ENCODE results near the gene HPCAL1. TPM values are rescaled to one million over a fixed set of nuclear protein-coding genes. Genes with fewer than 3 reads are reported as not detected.

HPCAL1 gene
- total RNA-seq, 1 donor from 2014 or later = 77.1 TPM

GRCh38 chr2:10462178-10463083 lies 159.7 kb downstream of the HPCAL1 start:
- intact Hi-C loops (cut with micrococcal nuclease) = no loop called here
- Mint-ChIP-seq H3K4me3 (no peak overlapping the region), H3K4me1 (peaks cover 4% of the 10 kb centered on the region), H3K36me3 (ENCODE audit: low read depth) (no peaks in the 10 kb centered on the region), H3K27me3 (peaks cover 25% of the 10 kb centered on the region), H3K27ac (no peak overlapping the region), H3K9me3 (no peaks in the 10 kb centered on the region)
- no peak for DNase-seq

DNA sequence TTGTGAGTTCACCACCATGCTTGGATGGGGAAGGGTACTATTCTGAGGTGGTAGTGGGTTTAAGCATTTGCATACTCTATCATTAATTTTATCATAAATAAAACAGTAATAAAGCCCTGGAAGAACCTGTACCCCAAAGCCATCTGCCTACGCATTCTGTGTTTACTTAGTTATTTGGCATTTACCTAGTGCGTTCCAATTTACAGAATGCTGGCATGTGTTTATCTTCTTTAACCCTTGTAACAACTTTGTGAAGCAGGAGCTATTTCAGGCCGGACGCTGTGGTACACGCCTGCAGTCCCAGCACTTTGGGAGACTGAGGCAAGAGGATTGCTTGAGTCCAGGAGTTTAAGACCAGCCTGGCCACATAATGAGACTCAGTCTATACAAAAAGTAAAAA lies 163.2 kb downstream of the HPCAL1 start:
- no peak overlapping the region for H3K4me3 Mint-ChIP-seq
- no peak for DNase-seq
- no peak overlapping the region for H3K27ac Mint-ChIP-seq
- no peaks in the 10 kb centered on the region for H3K9me3 Mint-ChIP-seq
- H3K27me3 Mint-ChIP-seq = peaks cover 11% of the 10 kb centered on the region
- no peaks in the 10 kb centered on the region for H3K36me3 Mint-ChIP-seq (ENCODE audit: low read depth)
- intact Hi-C loops (cut with micrococcal nuclease) = no loop called here
- H3K4me1 Mint-ChIP-seq = no peaks in the 10 kb centered on the region

GRCh38 chr2:10466801-10467200 lies 164.1 kb downstream of the HPCAL1 start:
- no peak for DNase-seq
- H3K4me1 Mint-ChIP-seq = no peaks in the 10 kb centered on the region
- no peaks in the 10 kb centered on the region for H3K9me3 Mint-ChIP-seq
- H3K4me3 Mint-ChIP-seq = no peak overlapping the region
- H3K36me3 Mint-ChIP-seq (ENCODE audit: low read depth) = no peaks in the 10 kb centered on the region
- intact Hi-C loops (cut with micrococcal nuclease) = no loop called here
- H3K27ac Mint-ChIP-seq = no peak overlapping the region
- peaks cover 8% of the 10 kb centered on the region for H3K27me3 Mint-ChIP-seq

DNA sequence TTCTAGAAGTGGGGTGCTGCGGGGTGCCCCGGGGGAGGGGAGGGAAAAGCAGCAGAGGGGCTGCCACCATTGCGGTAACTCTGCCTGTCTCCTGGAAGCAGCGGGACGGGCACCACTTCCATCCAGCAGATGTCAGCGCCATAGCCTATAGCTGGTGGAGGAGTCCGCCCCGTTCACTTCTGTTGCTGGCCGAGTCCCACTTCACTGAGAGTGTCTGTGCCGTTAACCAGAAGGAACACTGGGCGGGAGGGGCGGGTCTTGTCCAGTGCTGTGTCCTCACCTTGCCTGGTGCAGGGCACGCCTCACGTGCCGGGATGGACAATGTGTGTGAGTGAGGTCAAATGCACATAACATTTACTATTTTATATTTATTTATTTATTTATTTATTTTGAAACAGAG lies 164.7 kb downstream of the HPCAL1 start:
- Mint-ChIP-seq H3K9me3 (no peaks in the 10 kb centered on the region), H3K27ac (no peak overlapping the region), H3K4me1 (no peaks in the 10 kb centered on the region), H3K27me3 (peaks cover 5% of the 10 kb centered on the region), H3K36me3 (ENCODE audit: low read depth) (no peaks in the 10 kb centered on the region), H3K4me3 (no peak overlapping the region)
- intact Hi-C loops (cut with micrococcal nuclease) = no loop called here
- no peak for DNase-seq

- no peak overlapping the region for H3K4me3 Mint-ChIP-seq
- no peaks in the 10 kb centered on the region for H3K9me3 Mint-ChIP-seq
- H3K27me3 Mint-ChIP-seq = peaks cover 7% of the 10 kb centered on the region
- H3K4me1 Mint-ChIP-seq = no peaks in the 10 kb centered on the region
- intact Hi-C loops (cut with micrococcal nuclease) = no loop called here
- DNase-seq = no peak
- no peaks in the 10 kb centered on the region for H3K36me3 Mint-ChIP-seq (ENCODE audit: low read depth)
- no peak overlapping the region for H3K27ac Mint-ChIP-seq
Observed at GRCh38 chr2:10469301-10469700, 166.6 kb downstream of the HPCAL1 start.

DNA sequence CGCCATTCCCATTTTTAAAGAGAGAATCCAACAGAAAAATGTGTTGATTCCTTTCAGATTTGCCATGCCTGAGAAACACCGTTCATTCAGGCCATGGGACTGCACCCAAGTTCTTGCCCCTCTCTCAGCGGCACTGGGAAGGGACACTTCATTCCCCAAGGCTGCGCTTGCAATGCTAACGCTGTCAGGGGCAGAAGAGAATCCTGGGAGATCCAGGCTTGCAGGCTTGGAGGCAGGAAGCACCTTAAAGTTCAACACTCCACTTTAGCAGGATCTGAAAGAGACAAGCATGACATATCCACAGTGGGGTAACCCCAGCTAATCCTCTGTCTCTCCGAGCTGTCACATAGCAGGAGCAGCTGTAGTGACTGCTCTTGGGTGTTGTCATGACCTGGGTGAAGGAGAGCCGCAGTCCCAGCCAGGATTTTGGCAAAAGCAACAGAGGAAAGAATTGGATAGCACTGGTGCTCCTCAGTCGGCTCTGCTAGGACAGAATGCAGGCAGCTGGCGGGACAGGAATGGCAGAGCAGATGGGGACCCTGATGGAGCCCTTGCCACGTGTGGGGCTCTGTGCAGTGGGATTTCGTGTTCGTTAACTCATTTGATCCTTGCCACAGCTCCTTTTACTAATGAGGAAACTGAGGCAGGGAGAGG lies 167.4 kb downstream of the HPCAL1 start:
- Mint-ChIP-seq H3K9me3 (no peaks in the 10 kb centered on the region), H3K36me3 (ENCODE audit: low read depth) (no peaks in the 10 kb centered on the region)
- intact Hi-C loops (cut with micrococcal nuclease) = no loop called here

GRCh38 chr2:10471046-10471571 lies 168.4 kb downstream of the HPCAL1 start:
- Mint-ChIP-seq H3K4me1 (no peaks in the 10 kb centered on the region), H3K4me3 (no peak overlapping the region), H3K27ac (no peak overlapping the region), H3K36me3 (ENCODE audit: low read depth) (no peaks in the 10 kb centered on the region), H3K9me3 (no peaks in the 10 kb centered on the region), H3K27me3 (peaks cover 7% of the 10 kb centered on the region)
- no peak for DNase-seq
- intact Hi-C loops (cut with micrococcal nuclease) = no loop called here

More for the DNA sequence above, 167.4 kb downstream of the HPCAL1 start:
- Mint-ChIP-seq H3K4me1 (no peaks in the 10 kb centered on the region), H3K27ac (no peak overlapping the region), H3K27me3 (peaks cover 7% of the 10 kb centered on the region), H3K4me3 (no peak overlapping the region)
- no peak for DNase-seq

GRCh38 chr2:10471955-10472354 lies 169.3 kb downstream of the HPCAL1 start:
- DNase-seq = no peak
- peaks cover 1% of the 10 kb centered on the region for H3K4me1 Mint-ChIP-seq
- intact Hi-C loops (cut with micrococcal nuclease) = no loop called here
- peaks cover 7% of the 10 kb centered on the region for H3K27me3 Mint-ChIP-seq
- no peaks in the 10 kb centered on the region for H3K9me3 Mint-ChIP-seq
- no peaks in the 10 kb centered on the region for H3K36me3 Mint-ChIP-seq (ENCODE audit: low read depth)
- H3K27ac Mint-ChIP-seq = no peak overlapping the region
- no peak overlapping the region for H3K4me3 Mint-ChIP-seq

DNA sequence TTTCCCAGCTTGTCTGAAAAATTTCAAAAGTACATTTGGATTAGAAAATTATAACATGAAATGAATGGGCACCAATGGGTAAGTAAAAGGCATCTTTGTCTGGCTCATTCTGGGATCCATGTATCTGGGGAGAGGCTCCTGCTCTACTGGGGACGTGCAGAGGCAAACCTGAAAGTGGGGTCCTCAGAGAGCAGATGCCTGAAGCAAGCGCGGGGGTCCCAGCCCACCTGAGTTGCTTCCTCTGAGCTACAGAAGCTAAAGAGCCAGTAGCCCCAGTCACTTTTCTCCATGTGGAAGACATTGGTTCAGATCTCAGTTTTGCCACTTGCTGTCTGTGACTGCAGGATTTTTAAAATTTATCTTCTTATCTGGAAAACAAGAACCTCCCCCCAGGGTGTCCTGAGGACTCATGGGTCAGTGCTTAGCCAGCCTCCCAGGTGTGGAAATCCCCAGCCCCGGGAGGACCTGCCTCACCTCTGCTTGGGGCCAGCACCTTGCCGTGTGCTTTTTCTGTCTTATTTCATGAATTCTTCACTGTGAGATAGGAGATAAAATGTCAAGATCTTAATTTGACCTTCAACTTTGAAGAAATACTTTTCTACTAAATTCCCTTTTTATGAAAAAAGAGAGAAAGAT lies 170.5 kb downstream of the HPCAL1 start:
- peaks cover 7% of the 10 kb centered on the region for H3K27me3 Mint-ChIP-seq
- H3K27ac Mint-ChIP-seq = no peak overlapping the region
- DNase-seq = no peak
- H3K9me3 Mint-ChIP-seq = no peaks in the 10 kb centered on the region
- no peak overlapping the region for H3K4me3 Mint-ChIP-seq
- H3K36me3 Mint-ChIP-seq (ENCODE audit: low read depth) = no peaks in the 10 kb centered on the region
- intact Hi-C loops (cut with micrococcal nuclease) = no loop called here
- peaks cover 8% of the 10 kb centered on the region for H3K4me1 Mint-ChIP-seq

DNA sequence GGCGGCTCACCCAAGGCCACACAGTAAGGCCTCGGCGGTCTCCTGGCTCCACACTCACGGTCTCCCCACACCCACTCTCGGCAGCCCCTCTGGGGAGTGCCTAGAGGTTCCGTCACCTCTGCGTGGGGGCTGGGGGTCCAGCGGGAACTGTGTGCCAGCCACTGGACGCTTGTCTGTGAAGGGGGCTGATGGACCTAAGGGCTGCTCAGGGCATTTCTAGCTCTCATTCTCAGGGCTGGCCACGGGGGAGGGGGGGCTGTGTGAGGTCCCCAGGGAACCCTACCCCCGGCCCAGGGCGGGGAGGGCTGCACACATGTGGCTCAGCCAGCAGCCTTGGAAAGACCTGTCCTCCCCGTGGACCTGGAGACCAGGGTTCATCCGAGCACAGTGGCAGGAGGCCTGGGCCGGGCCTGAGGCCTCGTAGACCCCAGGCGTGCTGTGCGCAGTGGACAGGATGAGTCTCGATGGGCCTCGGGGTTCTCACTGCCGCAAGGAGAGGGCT lies 172.6 kb downstream of the HPCAL1 start:
- Mint-ChIP-seq H3K4me1 (peaks cover 8% of the 10 kb centered on the region), H3K4me3 (no peak overlapping the region), H3K36me3 (ENCODE audit: low read depth) (no peaks in the 10 kb centered on the region), H3K9me3 (no peaks in the 10 kb centered on the region), H3K27me3 (peaks cover 6% of the 10 kb centered on the region), H3K27ac (no peak overlapping the region)
- no peak for DNase-seq
- intact Hi-C loops (cut with micrococcal nuclease) = no loop called here

GRCh38 chr2:10475811-10476660 lies 173.3 kb downstream of the HPCAL1 start:
- Mint-ChIP-seq H3K4me3 (no peak overlapping the region), H3K27me3 (peaks cover 14% of the 10 kb centered on the region), H3K9me3 (no peaks in the 10 kb centered on the region), H3K4me1 (peaks cover 8% of the 10 kb centered on the region), H3K27ac (no peak overlapping the region), H3K36me3 (ENCODE audit: low read depth) (no peaks in the 10 kb centered on the region)
- intact Hi-C loops (cut with micrococcal nuclease) = no loop called here
- DNase-seq = no peak

DNA sequence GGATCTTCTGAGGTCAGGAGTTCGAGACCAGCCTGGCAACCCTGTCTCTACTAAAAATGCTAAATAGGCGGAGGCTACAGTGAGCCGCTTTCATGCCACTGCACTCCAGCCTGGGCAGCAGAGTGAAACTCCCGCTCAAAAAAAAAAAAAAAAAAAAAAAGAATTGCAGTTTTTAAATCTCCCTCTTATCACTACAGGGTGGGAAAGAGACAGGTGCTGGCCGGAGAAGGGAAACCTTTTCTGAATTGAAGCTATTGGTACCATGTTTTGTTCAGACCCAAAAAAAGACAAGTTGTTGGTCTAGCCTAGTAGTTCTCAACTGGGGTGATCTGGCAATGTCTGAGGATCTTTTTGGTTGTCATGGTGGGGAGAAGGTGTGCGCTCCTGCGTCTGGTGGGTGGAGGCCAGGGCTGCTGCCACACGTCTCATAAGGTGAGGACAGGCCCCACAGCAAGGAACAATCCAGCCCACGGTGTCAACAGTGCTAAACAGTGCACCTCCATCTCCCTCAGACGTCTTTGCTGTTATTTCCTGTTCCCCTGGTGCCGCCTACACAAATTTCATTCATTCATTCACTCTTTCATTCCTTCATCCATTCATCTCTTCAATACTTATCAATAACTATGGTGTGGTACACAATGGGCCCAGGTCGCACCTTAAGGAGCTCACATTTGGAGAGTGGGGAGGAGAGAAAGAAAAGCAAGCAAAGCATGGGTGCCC lies 174.2 kb downstream of the HPCAL1 start:
- peaks cover 8% of the 10 kb centered on the region for H3K4me1 Mint-ChIP-seq
- H3K27me3 Mint-ChIP-seq = peaks cover 17% of the 10 kb centered on the region
- no peaks in the 10 kb centered on the region for H3K9me3 Mint-ChIP-seq
- H3K4me3 Mint-ChIP-seq = no peak overlapping the region
- intact Hi-C loops (cut with micrococcal nuclease) = no loop called here
- H3K27ac Mint-ChIP-seq = peak overlapping the region; percentile 30
- no peaks in the 10 kb centered on the region for H3K36me3 Mint-ChIP-seq (ENCODE audit: low read depth)
- DNase-seq = no peak

Data from activated CD4-positive, alpha-beta T cell treated with anti-CD3 and anti-CD28 coated beads, Interleukin-2, amount 10 ng/mL, durations not matched to agents 24 days and 14 days (primary cell).